GM12878 (cell line): Measurements from ENCODE around the gene FGF12. TPM values are rescaled to one million over a fixed set of nuclear protein-coding genes. Genes with fewer than 3 reads are reported as not detected.

Experiments used
- ATAC-seq: fragments of 200-7000 bp; cut with Tn5 transposase; 3 replicates; pipeline ENCODE4 v1.9.1; 2020; ENCODE audit warnings: mild to moderate bottlenecking, moderate library complexity
- BruUV-seq: library from RNA; stranded (reverse); fragments of 400-500 nt; replicated peaks from 2 replicates; lab custom pipeline; 2021; lab: Mats Ljungman, UMichigan
- CTCF ChIA-PET: fragments of 300-600 bp; sonication (Branson Sonifier 250); formaldehyde crosslinking; extraction: SDS; loops from one replicate; lab custom pipeline; 2021; ENCODE audit warnings: inconsistent platforms; lab: Yijun Ruan, JAX
- POLR2A ChIA-PET: fragments of 350-600 bp; formaldehyde crosslinking; extraction: SDS; loops from one replicate; lab custom pipeline; 2021; ENCODE audit warnings: inconsistent platforms; lab: Charles Lee
- RAD21 ChIA-PET: fragments of 300-600 bp; sonication (Branson Sonifier 250); formaldehyde crosslinking; loops from one replicate; lab custom pipeline; 2023; ENCODE audit warnings: antibody characterized with exemption; ENCODE audit not compliant: unreplicated experiment; lab: Charles Lee
- SMC1A ChIA-PET: fragments of 300-600 bp; sonication (Branson Sonifier 250); formaldehyde crosslinking; loops from one replicate; lab custom pipeline; 2023; ENCODE audit not compliant: unreplicated experiment, uncharacterized antibody; lab: Charles Lee
- DNase-seq: peaks from one replicate; pipeline ENCODE4 v3.0.0-alpha.2; 2011; ENCODE audit warnings: low read depth, low spot score
- FAIRE-seq: peaks from 3 replicates; lab custom pipeline; 2011; peaks lifted over from hg19 to GRCh38; lab: Jason Lieb, UNC
- H2AFZ ChIP-seq: 2 replicates; pipeline ENCODE4 v1.6.0; 2011; ENCODE audit warnings: low read depth, low read length, control low read depth; ENCODE audit not compliant: control insufficient read depth
- H3K27ac ChIP-seq: 2 replicates; pipeline ENCODE4 v1.5.1; 2011; ENCODE audit warnings: control low read depth; ENCODE audit not compliant: control insufficient read depth, insufficient read depth
- H3K27me3 ChIP-seq, 2 experiments: replicated peaks in 1 of 2; 2 replicates each; pipeline versions ENCODE4 v1.6.0 to v1.6.1; 2011; ENCODE audit warnings: low read length in 1 of 2; ENCODE audit not compliant: control insufficient read depth in 2 of 2, insufficient read depth in 2 of 2
- H3K36me3 ChIP-seq, 2 experiments: 2 replicates each; pipeline ENCODE4 v1.5.1; 2011; ENCODE audit warnings: low read length in 1 of 2; ENCODE audit not compliant: control insufficient read depth in 2 of 2, insufficient read depth in 2 of 2
- H3K4me1 ChIP-seq: 2 replicates; pipeline ENCODE4 v1.6.1; 2011; ENCODE audit warnings: mild to moderate bottlenecking, low read length, moderate library complexity, mixed read lengths; ENCODE audit not compliant: control insufficient read depth, insufficient read depth
- H3K4me2 ChIP-seq: 2 replicates; pipeline ENCODE4 v1.6.0; 2011; ENCODE audit warnings: control low read depth; ENCODE audit not compliant: control insufficient read depth, insufficient read depth
- H3K4me3 ChIP-seq: fragments of 200-600 bp; sonication (generic); 2 replicates; pipeline ENCODE4 v1.5.1; 2016
- H3K79me2 ChIP-seq: 2 replicates; pipeline ENCODE4 v1.6.0; 2011; ENCODE audit warnings: low read length; ENCODE audit not compliant: control insufficient read depth, insufficient read depth
- H3K9ac ChIP-seq: 2 replicates; pipeline ENCODE4 v1.8.0; 2011; ENCODE audit warnings: low read length, control low read depth, mixed read lengths; ENCODE audit not compliant: control insufficient read depth, insufficient read depth
- H3K9me3 ChIP-seq: replicated peaks from 3 replicates; pipeline ENCODE4 v1.5.1; 2011; ENCODE audit warnings: mild to moderate bottlenecking, low read length; ENCODE audit not compliant: control insufficient read depth, insufficient read depth
- H4K20me1 ChIP-seq: 2 replicates; pipeline ENCODE4 v1.6.0; 2011; ENCODE audit not compliant: control insufficient read depth, insufficient read depth
- BACH1 ChIP-seq: fragments of 450-650 bp; IDR thresholded peaks from 2 replicates; pipeline ENCODE4 v1.6.1; 2017; ENCODE audit warnings: mild to moderate bottlenecking, borderline replicate concordance
- BCL11A ChIP-seq: IDR thresholded peaks from 2 replicates; pipeline ENCODE4 v1.6.1; 2011; ENCODE audit warnings: low read depth, low read length
- CBFB ChIP-seq: IDR thresholded peaks from 2 replicates; pipeline ENCODE4 v1.6.1; 2016; ENCODE audit warnings: antibody characterized with exemption, low read depth
- ELK1 ChIP-seq: IDR thresholded peaks from 2 replicates; pipeline ENCODE4 v1.6.1; 2012; ENCODE audit warnings: low read depth, low read length, improper control_type of control experiment
- EP300 ChIP-seq, 2 experiments: fragments of 150-350 bp in 1 of 2; IDR thresholded peaks; 2 replicates each; pipeline ENCODE4 v1.6.1; 2011 to 2012; ENCODE audit warnings: low read depth in 2 of 2, low read length in 2 of 2, borderline replicate concordance in 1 of 2, improper control_type of control experiment in 1 of 2, inconsistent platforms in 1 of 2; ENCODE audit not compliant: control insufficient read depth in 1 of 2
- IRF4 ChIP-seq: IDR thresholded peaks from 2 replicates; pipeline ENCODE4 v1.6.1; 2011; ENCODE audit warnings: low read depth, low read length
- NFIC ChIP-seq: IDR thresholded peaks from 2 replicates; pipeline ENCODE4 v1.6.1; 2012; ENCODE audit warnings: low read depth, mild to moderate bottlenecking, inconsistent platforms, low read length, moderate library complexity
- NFYB ChIP-seq: IDR thresholded peaks from 2 replicates; pipeline ENCODE4 v1.6.1; 2011; ENCODE audit warnings: low read depth, mild to moderate bottlenecking, low read length, improper control_type of control experiment, moderate library complexity; ENCODE audit not compliant: insufficient read depth
- NR2C2 ChIP-seq: IDR thresholded peaks from 2 replicates; pipeline ENCODE4 v1.6.1; 2011; ENCODE audit warnings: borderline replicate concordance, low read depth; ENCODE audit not compliant: control insufficient read depth, insufficient read length
- NRF1 ChIP-seq: conservative IDR thresholded peaks from 2 replicates; pipeline ENCODE4 v1.6.1; 2011; ENCODE audit warnings: mild to moderate bottlenecking, low read depth, low read length, improper control_type of control experiment
- RELB ChIP-seq: fragments of 450-650 bp; IDR thresholded peaks from 2 replicates; pipeline ENCODE4 v1.6.1; 2017; ENCODE audit warnings: low read depth, mild to moderate bottlenecking, moderate library complexity
- SIX5 ChIP-seq: IDR thresholded peaks from 2 replicates; pipeline ENCODE4 v1.6.1; 2011; ENCODE audit warnings: mild to moderate bottlenecking, low read depth, low read length, moderate library complexity; ENCODE audit not compliant: severe bottlenecking
- WGBS: methylation state at CpG from one replicate; pipeline ENCODE4 v1.1.6; 2016; ENCODE audit warnings: low lambda C conversion rate; ENCODE audit not compliant: insufficient replicate concordance, insufficient coverage; ENCODE audit errors: missing lambda C conversion rate; 5-methylcytosine and 5-hydroxymethylcytosine counted together
- in situ Hi-C: fragments of 300-500 bp; cut with MboI; formaldehyde crosslinking; loops from 9 replicates; pipeline ENCODE4 v1.14.3; 2018; ENCODE audit warnings: mixed read lengths
- intact Hi-C: fragments of 100-400 bp; cut with micrococcal nuclease; formaldehyde crosslinking; loops from one replicate; pipeline ENCODE4 v1.14.2; 2022; ENCODE audit not compliant: unreplicated experiment
- polyA plus RNA-seq, 11 experiments: library from polyadenylated mRNA; depleted of rRNA in 4 of 11; unstranded in 6 of 11; stranded (reverse) in 5 of 11; fragments of >200 nt; fragmentation: Nextera tagmentation in 4 of 11; fragmentation: Illumina TruSeq in 1 of 11; extraction: Ambion mirVana in 4 of 11; extraction: Trizol in 1 of 11; gene quantifications; 1 replicate in 1 of 11; 2 replicates in 10 of 11; pipeline versions ENCODE4 v1.2.1 to v1.2.3, GENCODE V29; 2011 to 2016; ENCODE audit warnings: inconsistent platforms in 2 of 11, missing spikeins in 2 of 11, low read depth in 1 of 11
- total RNA-seq, 4 experiments: library from RNA; depleted of rRNA in 3 of 4; stranded (reverse); fragments of >200 nt in 3 of 4; fragmentation: Illumina TruSeq in 1 of 4; extraction: Trizol in 1 of 4; gene quantifications; 2 replicates each; pipeline versions ENCODE4 v1.2.1 to v1.2.3, GENCODE V29; 2013 to 2021
- TF ChIP-seq, protein P1 (sequence below): IDR thresholded peaks from 2 replicates; pipeline ENCODE4 v1.6.1; 2012; ENCODE audit warnings: low read length, inconsistent platforms
- TF ChIP-seq, protein P2 (sequence below): IDR thresholded peaks from 2 replicates; pipeline ENCODE4 v1.6.1; 2011; ENCODE audit warnings: low read depth, mild to moderate bottlenecking, low read length, moderate library complexity, borderline replicate concordance; ENCODE audit errors: extremely low read depth

The FGF12 gene
- total and polyA plus RNA-seq, 10 of the 15 experiments (the other 5 are each of a cell fraction or from before 2014, with no cell fraction given) = 0.03 to 0.43 (median 0.13) TPM; not detected in 7

DNA sequence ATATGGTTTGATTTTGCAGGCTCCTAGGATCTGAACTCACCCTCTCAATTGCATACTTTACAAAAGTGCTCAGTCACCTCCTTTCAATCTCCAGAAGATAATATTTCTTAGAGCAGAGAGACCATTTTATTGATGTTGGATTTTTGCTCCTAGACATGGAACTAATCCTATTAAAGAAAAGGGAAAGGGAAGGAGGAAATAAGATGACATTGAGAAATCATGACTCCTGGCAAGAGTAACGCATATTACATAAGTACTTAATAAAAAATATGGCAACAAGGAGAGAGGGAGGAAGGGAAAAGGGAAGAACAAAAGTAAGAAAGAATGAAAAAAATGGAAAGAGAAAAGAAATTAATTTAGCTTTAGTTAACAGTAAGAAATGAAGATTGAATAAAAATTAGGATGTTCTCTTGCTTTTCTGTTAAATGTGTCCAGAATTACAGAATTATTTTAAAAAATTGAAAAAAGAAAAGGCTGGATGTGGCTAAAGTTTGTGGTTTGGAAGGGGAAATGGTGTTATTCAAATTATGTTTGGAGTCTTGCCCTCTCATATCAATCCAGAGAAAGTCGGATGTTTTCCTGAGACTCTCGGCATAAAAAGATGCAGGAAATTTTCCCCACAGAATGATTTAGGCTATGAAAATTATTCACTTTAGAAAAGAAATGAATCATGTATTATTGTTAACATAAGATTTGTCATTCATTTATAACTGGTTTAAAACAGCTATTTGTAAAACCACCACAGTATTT, 474.0 kb downstream of the FGF12 start (continued):
- TF ChIP-seq, protein P1, sequence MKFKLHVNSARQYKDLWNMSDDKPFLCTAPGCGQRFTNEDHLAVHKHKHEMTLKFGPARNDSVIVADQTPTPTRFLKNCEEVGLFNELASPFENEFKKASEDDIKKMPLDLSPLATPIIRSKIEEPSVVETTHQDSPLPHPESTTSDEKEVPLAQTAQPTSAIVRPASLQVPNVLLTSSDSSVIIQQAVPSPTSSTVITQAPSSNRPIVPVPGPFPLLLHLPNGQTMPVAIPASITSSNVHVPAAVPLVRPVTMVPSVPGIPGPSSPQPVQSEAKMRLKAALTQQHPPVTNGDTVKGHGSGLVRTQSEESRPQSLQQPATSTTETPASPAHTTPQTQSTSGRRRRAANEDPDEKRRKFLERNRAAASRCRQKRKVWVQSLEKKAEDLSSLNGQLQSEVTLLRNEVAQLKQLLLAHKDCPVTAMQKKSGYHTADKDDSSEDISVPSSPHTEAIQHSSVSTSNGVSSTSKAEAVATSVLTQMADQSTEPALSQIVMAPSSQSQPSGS = no peak
- TF ChIP-seq BCL11A (no peak), CBFB (no peak), NR2C2 (no peak)

GRCh38 chr3:192249516-192249915, 477.8 kb downstream of the FGF12 start:
- no peak overlapping the region for H2AFZ ChIP-seq
- TF ChIP-seq EP300 (IDR thresholded peaks at IDR 0.05; ENCODE audit: borderline replicate concordance in 1 of 2, control insufficient read depth in 1 of 2, low read depth in 2 of 2, low read length in 2 of 2) (no peak), SIX5 (no peak), NRF1 (no peak), RELB (no peak), ELK1 (no peak), IRF4 (no peak), NFYB (no peak), NFIC (no peak), BACH1 (no peak)
- TF ChIP-seq, protein P2, sequence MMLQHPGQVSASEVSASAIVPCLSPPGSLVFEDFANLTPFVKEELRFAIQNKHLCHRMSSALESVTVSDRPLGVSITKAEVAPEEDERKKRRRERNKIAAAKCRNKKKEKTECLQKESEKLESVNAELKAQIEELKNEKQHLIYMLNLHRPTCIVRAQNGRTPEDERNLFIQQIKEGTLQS = no peak
- H3K9me3 ChIP-seq = no peaks in the 10 kb centered on the region
- H3K4me2 ChIP-seq = no peak overlapping the region
- intact Hi-C loops (no loop called here), in situ Hi-C loops (no loop called here)
- ChIA-PET RAD21 (no interaction called here), SMC1A (no interaction called here), POLR2A (no interaction called here), CTCF (no interaction called here)
- H3K4me1 ChIP-seq = no peaks in the 10 kb centered on the region
- no peaks in the 10 kb centered on the region for H4K20me1 ChIP-seq
- DNase-seq (no peak), FAIRE-seq (no peak), ATAC-seq (no peak)
- no peak overlapping the region for H3K27ac ChIP-seq
- H3K36me3 ChIP-seq = no peaks in the 10 kb centered on the region
- 14% methylated on average over 3 of the region's 3 CpGs for WGBS
- no peaks in the 10 kb centered on the region for H3K79me2 ChIP-seq
- H3K4me3 ChIP-seq = no peak overlapping the region
- no peak overlapping the region for H3K9ac ChIP-seq
- no TSS peak for BruUV-seq
- H3K27me3 ChIP-seq = no peaks in the 10 kb centered on the region
